Measurements from ENCODE around the gene PLCL2.
A peak's percentile ranks its signal among the peaks of the same experiment; 100 is the strongest.

PLCL2 gene

DNA sequence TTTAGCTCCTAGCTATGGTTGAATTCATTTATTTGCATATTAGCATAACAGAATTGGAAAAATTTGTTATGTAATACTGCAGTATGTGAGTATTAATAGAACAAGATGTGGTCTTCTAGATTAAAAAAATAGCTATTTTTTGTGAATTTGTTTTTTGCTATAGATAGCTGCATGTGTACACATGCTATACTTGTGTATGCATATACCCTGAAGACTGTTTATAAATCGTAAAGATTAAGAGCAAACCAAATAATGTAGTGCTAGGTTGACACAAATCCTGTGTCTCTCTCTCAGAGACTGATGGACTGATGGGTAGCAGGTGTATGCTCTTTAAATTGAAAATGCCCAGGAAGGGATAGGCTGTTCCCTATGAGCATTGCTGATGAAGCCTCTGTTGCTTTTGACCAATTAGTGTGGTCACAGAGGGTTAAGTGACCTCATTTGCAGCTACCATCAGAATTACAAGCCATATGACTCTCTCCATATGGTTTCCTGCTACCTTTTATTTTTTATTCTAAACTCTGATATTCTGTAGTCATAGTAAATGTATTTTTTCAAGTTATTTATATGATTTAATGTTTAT, 9.0 kb downstream of the PLCL2 start:
- DNase-seq (ENCODE audit: low spot score), result no peak

DNA sequence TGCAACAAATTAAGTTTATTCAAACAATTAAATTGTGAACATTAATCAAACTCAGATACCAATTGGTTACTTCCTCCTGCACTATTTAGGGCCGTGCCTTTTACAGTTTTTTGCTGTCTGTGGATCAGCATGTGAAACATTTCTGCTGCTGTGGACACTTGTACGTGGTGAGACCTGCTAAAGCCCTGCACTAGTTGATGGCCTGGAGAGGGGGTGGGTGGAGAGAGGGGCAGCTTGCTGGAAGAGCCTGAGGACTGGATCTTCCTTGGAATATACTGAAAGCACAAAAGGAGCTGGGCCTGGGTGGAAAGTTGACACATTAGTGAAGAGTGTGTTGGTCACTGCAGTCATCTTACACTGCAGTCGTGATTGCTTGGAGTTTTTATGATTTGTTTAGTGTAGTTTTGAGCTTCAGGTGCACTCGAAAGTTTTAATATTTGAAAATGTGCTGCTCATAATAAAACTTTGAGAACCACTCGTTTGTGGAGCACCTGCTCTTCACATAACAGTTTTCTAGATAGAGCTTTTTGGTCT, 11.4 kb downstream of the PLCL2 start:
- DNase-seq (ENCODE audit: low spot score), result no peak

DNA sequence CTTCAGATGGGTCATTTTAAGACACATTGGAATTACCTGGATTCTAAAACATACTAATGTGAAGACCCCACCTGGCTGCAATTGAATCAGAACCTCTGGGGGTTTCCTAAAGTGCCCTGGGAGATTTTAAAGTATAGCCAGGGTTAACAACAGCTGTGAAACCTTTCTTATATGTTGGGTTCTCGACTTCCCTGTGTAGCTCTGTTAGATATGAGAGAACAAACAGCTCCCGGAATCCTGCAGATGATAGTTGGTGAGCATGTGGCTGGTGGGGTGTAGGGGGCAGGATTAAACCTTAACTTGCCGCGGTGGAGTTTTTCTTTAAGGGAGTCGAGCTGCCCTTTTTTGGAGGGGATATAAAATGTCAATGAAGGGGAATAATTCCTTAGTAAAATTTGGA, 12.1 kb downstream of the PLCL2 start:
- DNase-seq (ENCODE audit: low spot score), result no peak

DNA sequence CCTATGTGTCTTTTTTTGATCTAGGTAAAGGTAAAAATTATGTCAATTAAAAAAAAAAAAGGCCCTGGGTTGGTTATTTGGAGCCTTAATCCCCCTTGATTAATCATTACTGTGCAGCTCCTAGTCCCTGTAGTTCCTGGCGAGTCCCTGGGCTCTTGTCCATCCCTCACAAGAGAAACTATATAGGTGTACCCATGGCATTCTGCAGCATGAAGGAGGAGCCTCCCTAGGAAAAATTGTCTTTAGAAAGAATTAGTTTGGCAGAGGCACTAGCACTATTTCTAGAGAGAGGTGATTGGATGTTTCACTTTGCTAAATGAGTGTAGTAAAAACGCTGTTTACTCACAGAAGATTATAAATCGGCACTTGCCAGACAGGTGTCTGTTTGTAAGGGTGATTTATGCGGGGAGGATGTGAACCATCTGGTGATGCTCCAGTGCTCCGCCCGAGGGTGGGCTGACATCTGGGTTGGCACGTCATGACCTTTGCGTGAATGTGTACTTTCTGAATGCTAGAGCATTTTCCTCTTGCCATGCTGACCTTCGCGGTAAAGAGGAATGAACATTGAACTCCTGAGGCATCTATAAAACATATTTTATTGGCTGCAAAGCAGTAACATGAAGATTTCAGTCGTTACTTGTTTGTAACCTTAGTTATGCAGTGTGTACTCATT, 12.6 kb downstream of the PLCL2 start:
- DNase-seq (ENCODE audit: low spot score), result no peak

DNA sequence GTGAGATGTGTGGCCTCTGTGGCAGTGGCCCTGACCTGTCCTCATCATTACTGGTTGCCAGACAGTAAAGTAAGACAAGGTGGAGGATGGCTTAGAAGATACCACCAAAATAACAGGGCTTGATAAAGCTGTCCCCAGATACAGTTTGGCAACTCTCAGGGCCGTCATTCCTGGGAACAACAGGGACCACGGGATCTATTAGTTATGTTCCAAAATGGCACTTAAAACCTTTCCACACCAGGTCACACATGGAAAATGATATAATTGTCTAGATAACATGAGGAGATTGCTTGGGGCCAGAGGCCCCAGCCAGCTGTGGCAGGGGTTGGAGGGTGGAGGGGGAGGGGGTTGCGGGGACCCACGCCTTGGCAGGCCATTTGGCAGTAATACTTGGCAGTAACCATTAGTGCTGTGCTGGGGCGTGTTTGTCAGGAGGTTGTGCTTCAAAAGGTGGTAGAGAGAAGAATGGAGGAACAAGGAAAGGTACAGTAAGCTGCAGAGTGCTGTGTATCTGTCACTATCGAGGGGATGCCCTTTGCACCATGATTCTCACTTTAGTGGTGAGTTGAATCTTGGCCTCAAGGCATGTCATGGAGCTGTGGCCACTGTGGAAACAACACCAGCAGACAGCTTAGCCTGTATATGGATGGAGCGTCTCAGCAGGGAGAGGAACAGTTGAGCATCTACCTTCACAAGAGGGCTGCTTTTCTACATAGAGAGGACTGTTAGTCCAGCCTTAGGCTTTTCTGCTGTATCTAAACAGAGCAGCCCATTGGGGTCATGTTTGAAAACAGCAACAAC, 14.0 kb downstream of the PLCL2 start:
- DNase-seq (ENCODE audit: low spot score), result no peak

DNA sequence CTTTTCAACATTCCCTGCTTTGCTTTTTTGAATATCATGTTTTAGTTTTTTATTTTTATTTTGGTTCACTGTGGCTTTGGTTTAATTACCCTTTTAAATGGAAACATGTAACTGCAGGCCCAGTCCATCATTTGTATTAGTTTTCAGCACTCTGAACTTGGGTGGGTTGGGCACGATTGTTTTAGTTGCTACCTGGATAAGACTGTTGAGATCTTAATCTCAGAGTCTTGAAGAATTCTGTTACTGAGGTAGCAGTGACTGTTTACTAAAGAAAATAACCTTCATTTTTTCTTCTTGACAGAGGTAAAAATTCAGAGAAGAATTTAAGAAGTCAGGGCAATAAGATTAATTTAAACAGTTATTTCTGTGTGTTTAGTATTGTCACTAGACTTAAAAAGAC, 15.2 kb downstream of the PLCL2 start:
- no peak for DNase-seq (ENCODE audit: low spot score)

DNA sequence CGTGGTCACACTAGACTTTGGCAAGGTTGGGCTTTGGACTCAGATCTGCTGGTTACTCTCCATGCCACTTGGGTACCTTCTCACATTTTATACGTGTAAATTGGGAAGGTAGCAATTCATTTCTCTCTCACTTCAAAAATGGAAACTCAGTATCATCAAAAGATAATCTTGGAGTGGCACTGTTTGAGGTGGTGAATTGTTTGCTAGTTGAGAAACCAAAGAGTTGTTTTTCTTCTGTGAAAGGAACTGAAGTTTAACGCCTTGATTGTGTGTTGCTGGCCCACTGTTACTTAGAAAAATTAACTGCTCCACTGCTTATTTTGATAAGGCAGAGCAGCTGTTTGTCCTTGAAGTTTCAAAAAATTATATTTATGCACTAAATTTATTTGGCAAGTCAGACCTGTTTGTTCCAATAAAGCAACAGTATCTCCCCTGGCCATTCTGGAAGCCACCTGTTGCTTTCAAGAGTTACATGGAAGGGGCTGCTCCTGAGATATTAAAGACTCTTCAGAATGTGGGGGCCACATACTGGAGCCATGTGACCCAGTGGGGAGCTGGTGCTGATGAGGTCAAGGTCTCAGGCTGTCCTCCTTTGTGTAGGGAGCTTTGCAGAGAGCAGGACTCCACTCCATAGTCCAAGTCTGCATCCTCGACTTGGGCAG, 16.2 kb downstream of the PLCL2 start:
- no peak for DNase-seq (ENCODE audit: low spot score)

DNA sequence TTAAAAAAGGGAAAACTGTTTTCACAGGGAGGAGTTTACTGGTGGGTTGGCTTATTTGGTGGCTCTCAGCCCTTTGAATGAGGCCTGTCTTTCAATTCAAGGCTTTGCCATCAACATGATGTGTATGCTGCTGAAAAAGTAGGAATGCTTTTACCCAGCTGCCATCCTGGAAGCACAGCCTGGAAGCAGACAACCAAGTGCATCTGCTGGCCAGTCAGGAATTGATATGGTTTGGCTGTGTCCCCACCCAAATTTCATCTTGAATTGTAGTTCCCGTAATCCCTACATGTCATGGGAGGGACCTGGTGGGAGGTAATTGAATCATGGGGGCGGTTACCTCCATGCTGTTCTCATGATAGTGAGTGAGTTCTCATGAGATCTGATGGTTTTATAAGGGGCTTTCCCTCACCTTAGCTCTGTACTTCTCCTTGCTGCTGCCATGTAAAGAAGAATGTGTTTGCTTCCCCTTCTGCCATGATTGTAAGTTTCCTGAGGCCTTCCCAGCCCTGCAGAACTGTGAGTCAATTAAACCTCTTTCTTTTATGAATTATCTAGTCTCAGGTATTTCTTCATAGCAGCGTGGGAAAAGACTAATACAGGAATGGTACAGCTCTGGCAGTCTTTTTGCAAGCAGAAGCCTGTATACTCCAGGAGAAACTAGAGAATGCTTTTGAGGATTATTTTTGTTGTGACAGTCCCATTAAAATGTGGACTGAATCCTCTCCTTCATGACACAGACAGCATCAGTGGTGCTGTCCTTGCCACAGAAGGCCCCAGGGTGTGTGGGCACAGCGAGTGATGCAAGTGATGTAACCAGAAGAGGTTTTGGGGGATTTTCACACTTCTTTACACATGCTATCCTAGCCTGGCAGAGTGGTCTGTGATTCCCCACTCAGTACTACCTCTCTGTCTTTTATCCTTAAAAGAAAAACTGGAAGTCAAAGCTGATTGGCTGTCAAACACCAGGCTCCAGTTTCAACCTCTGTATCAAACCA, 20.0 kb downstream of the PLCL2 start:
- DNase-seq (ENCODE audit: low spot score), result no peak

DNA sequence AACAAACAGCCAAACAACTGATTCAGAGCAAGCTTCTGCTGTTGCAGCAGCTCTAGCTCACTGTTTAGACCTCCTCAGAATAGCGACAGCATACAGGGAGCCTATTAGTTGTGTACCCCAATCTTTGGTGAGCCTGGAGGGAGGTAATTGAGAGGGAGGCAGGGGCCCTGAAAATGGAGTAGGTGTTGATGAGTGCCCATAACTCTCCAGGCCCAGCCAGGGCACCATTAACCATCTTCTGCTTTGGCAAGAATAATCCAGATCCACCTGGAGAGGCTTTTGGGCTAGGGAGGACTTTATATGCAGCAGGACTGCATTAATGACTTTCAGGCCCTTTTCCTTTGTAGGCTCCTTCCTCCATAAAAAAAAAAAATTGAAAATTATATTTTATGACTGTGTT, 20.9 kb downstream of the PLCL2 start:
- no peak for DNase-seq (ENCODE audit: low spot score)

DNA sequence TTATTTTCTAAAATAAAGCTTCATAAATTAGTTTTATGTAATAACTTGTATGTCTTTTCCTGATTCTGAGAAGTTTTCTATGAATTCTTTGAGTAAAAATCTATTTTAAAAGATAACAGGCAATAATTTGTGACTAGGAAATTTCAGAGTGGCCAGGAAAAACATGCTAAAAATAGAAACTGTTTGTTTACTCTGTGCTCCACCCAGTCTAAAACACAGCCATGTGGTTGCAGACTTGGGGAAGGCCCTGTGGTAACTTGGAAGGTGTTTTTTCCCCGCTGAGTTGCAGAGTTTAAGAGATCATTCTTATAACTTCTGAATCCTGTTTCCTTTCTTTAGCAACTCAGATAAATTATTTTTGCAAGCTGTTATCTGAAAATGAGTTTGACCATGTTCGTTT, 21.9 kb downstream of the PLCL2 start:
- peak; percentile 41 for DNase-seq (ENCODE audit: low spot score)

DNA sequence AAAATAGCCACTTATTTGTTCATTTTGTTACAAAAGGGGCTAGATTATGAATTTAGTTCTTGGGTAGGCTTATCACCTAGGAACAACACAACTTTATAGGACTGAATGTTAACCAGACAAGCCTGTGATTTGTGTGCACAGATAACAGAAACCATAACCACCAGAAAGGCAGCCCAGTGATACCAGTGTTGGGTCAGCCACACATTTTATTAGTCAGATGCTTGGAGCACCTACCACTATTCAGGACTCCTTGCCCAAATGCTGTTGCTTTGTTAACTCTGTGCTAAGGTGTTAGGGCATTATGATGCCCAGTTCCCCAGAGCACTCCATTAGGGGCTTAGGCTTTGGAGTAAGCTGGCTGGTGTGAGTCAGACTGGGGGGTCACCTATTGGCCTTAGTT, 22.5 kb downstream of the PLCL2 start:
- no peak for DNase-seq (ENCODE audit: low spot score)

DNA sequence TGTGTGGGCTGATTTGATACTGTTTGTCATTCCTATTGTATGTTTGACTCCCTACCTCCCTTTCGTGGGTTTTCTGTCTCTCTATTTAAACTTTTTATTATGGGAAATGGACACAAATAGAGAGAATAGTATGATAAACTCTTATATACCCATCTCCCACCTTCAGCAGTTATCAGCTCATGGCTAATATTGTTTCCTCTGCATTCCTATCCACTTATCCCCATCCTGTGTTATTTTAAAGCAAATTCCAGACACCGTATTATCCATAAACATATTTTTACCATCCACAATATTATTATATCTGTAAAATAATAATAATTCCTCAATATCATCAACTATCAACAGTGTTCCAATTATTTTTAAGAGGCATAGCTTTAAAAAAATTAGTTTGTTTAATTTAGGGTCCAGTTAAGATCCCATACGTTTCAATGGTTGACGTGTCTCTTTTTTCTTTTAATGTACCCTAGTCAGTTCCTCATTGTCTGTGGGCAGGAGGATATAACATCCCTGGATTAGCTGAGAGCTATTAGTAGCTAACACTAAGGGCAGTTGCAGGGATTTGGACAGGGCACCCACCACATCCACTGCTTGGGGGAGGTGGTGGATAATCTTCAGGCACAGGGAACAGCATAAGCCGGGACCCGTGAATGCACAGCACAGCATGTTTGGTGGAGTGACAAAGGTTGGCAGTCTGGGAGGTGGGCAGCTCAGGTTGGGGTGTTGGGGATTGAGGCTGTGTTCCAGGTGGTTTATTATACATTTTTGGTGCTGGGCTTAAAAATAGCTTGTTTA, 23.5 kb downstream of the PLCL2 start:
- DNase-seq (ENCODE audit: low spot score), result no peak

DNA sequence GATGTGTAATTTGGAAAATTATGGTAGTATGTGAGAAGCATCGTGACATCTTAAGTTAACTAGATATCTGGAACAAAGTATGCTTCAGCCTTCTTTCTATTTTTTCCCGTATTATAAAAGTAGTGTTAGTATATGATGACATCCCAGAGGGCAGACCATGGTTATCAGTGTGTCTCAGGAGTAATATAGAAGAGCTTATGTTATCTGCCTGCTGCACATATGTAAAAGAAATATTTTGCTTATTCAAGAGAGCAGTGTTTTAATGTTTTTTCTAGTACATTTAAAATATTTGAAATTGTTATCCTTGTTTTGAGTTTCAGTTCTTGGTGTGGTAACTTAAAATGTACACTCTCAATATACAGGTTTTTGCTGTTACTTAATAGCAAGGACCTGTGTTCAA, 24.1 kb downstream of the PLCL2 start:
- no peak for DNase-seq (ENCODE audit: low spot score)

DNA sequence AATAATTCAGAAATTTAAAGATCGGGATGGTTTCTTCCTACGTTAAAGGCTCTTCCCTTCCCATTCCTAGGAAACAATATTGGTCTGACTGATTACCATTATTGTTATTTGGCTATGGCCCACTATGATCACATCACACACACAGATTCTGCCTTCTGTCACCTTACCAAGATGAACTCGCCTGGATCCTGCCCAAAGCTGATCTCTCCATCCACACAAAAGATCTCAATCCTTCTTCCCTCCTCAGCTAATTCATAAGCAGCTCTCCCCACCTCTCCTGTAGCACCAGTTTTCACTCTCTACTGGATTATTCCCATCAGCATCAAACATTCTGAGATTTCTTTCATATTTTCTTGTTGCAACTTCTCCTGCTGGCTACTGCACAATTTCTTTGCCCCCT, 25.0 kb downstream of the PLCL2 start:
- DNase-seq (ENCODE audit: low spot score), result no peak

DNA sequence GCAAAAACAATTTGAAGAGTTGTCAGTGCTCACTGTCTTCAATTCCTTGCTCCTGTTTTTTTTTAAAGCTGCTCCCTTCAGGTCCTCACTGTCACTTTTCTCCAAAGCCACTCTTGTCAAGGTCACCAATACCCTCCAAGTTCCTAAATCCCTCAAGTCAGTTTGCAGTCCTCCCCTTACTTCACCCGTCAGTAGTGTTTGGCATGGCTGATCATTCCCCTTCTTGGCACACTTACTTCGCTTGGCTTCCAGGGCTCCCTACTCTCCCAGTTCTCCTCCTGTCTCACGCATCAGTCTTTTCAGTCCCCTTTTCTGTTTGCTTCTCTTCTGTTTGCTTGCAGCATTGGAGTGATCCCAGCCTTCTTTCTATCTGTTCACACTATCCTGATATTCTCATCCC, 25.5 kb downstream of the PLCL2 start:
- DNase-seq (ENCODE audit: low spot score), result no peak

DNA sequence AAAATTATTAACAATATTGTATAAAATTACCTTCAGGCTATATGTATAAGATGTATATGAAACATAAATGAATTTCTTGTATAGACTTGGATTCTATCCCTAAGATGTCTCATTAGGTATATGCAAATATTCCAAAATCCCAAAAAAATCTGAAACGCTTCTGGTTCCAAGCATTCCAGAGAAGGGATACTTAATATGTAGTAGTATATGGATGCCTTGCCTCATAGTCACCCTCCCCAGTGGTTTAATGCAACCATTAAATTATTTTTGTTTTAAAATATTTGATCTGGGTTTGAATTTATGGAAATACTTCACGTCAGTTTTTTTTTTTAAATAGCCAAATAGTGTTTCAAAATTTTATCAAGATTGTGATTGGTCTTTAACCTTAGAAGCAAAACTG, 27.2 kb downstream of the PLCL2 start:
- no peak for DNase-seq (ENCODE audit: low spot score)

DNA sequence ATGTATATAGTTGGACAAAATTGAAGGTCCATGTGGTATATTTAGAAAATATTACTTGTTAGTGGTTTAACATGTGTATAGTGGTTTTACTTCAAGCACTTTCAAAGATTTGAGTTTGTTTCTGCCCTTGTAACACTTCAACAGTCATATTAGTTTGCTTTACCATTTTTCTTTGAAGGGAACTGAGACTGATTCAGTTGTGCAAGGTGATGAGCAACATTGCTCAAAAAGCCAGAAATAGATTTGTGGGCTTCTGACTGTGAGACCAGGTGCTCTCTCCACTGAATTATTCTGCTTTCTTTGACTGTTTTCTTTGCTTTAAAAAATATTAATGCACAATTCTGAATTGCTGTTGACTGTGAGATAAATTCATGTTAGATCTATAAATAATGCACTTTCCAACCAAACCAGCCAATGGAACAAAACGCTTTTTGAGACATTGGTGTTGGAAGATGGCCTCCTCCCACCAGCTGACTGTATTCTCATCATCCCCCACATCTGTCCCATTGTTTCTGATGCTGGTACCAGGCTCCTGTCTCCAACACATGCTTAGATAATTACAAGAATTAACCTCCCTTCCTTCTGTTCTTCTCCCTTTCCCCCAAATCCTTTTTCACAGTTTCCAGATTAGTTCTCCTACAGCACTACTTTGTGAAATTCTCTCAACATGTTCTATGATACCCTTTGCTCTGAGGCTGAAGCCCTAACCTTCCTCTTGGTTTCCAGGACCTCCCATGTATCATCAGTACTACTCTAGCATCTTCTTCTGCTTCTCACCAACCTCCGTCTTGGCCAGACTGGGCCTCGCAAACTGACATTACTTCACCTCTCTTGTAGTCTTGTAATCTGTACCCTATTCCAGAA, 27.9 kb downstream of the PLCL2 start:
- no peak for DNase-seq (ENCODE audit: low spot score)

DNA sequence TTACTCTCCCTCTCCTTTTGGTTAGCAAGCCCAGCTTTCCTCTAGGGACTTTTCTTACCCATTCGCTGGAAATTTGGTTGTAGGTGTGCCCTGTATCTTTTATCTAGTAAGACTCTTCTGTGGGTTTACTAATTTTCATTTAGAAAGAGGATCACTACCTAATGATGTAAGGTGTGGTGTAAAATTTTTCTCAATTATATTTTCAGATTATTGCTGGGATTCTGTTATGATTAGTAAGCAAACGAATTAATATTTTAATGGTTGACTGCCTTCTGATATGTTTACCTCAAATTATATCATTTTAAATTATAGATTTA, 28.5 kb downstream of the PLCL2 start:
- DNase-seq (ENCODE audit: low spot score), result no peak

DNA sequence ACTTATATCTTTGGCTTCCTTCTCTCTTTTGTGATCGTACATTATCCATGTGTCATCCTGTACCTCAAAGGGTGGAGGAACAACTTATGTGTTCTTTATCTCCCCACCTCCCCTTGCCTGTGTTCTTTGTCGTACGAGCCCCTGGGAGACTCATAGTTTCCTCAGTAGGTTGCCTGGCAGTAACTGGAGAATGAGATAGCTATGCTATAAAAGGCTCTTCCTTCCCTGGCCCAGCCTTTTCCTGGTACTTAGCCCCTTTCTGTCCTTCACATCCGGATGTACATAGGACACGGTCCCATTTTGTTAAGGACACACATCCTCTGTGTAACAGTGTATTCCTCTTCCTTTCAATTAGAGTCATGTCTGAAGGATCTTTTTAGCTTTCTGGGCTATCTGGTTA, 32.1 kb downstream of the PLCL2 start:
- DNase-seq (ENCODE audit: low spot score), result no peak
